ENCODE results near the gene HLF.

DNA sequence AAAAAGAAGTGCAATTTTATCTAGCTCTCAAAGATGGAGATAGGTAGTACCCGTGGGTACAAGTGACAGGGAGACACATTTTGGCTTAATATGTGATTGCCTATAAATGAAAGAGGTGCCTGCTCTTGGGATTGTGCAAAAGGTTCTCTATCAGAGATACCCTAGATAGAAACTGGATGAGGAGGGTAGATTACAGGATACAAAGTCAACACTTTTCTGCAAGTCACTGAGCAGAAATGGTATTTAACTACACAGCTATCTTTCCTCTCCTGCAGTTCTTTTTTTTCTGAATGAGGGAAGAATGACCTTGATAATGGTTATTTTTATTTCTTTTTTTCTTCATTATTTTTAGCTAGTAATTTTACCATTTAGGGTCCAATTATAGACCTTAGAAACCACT is 89.2 kb downstream of the HLF start:
- TF ChIP-seq, protein P1, sequence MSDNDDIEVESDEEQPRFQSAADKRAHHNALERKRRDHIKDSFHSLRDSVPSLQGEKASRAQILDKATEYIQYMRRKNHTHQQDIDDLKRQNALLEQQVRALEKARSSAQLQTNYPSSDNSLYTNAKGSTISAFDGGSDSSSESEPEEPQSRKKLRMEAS (IDR thresholded peaks at IDR 0.05; ENCODE audit: low read depth, low read length) = no peak
- TF ChIP-seq SPI1 (IDR thresholded peaks at IDR 0.05; ENCODE audit: borderline replicate concordance, insufficient read depth, low read depth, low read length) = no peak
- TF ChIP-seq, protein P2, sequence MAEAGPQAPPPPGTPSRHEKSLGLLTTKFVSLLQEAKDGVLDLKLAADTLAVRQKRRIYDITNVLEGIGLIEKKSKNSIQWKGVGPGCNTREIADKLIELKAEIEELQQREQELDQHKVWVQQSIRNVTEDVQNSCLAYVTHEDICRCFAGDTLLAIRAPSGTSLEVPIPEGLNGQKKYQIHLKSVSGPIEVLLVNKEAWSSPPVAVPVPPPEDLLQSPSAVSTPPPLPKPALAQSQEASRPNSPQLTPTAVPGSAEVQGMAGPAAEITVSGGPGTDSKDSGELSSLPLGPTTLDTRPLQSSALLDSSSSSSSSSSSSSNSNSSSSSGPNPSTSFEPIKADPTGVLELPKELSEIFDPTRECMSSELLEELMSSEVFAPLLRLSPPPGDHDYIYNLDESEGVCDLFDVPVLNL (IDR thresholded peaks at IDR 0.05; ENCODE audit: low read depth, low read length) = no peak
- no peak for TF ChIP-seq ZNF384 (IDR thresholded peaks at IDR 0.05; ENCODE audit: borderline replicate concordance, low read depth, low read length)
- TF ChIP-seq, protein P3, sequence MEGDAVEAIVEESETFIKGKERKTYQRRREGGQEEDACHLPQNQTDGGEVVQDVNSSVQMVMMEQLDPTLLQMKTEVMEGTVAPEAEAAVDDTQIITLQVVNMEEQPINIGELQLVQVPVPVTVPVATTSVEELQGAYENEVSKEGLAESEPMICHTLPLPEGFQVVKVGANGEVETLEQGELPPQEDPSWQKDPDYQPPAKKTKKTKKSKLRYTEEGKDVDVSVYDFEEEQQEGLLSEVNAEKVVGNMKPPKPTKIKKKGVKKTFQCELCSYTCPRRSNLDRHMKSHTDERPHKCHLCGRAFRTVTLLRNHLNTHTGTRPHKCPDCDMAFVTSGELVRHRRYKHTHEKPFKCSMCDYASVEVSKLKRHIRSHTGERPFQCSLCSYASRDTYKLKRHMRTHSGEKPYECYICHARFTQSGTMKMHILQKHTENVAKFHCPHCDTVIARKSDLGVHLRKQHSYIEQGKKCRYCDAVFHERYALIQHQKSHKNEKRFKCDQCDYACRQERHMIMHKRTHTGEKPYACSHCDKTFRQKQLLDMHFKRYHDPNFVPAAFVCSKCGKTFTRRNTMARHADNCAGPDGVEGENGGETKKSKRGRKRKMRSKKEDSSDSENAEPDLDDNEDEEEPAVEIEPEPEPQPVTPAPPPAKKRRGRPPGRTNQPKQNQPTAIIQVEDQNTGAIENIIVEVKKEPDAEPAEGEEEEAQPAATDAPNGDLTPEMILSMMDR (IDR thresholded peaks at IDR 0.05 in 2 of 3, conservative IDR thresholded peaks at IDR 0.05 in 1 of 3; ENCODE audit: control insufficient read depth in 2 of 3, extremely low read depth in 1 of 3, insufficient read depth in 1 of 3, low read depth in 3 of 3, low read length in 3 of 3) = no peak
- no peak for TF ChIP-seq POLR2A (IDR thresholded peaks at IDR 0.05; ENCODE audit: low read depth, low read length)
- TF ChIP-seq, protein P4, sequence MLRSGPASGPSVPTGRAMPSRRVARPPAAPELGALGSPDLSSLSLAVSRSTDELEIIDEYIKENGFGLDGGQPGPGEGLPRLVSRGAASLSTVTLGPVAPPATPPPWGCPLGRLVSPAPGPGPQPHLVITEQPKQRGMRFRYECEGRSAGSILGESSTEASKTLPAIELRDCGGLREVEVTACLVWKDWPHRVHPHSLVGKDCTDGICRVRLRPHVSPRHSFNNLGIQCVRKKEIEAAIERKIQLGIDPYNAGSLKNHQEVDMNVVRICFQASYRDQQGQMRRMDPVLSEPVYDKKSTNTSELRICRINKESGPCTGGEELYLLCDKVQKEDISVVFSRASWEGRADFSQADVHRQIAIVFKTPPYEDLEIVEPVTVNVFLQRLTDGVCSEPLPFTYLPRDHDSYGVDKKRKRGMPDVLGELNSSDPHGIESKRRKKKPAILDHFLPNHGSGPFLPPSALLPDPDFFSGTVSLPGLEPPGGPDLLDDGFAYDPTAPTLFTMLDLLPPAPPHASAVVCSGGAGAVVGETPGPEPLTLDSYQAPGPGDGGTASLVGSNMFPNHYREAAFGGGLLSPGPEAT (IDR thresholded peaks at IDR 0.05; ENCODE audit: low read depth) = no peak
- no peak for TF ChIP-seq SMAD1 (IDR thresholded peaks at IDR 0.05; ENCODE audit: low read depth, partially characterized antibody)
- TF ChIP-seq, protein P5, sequence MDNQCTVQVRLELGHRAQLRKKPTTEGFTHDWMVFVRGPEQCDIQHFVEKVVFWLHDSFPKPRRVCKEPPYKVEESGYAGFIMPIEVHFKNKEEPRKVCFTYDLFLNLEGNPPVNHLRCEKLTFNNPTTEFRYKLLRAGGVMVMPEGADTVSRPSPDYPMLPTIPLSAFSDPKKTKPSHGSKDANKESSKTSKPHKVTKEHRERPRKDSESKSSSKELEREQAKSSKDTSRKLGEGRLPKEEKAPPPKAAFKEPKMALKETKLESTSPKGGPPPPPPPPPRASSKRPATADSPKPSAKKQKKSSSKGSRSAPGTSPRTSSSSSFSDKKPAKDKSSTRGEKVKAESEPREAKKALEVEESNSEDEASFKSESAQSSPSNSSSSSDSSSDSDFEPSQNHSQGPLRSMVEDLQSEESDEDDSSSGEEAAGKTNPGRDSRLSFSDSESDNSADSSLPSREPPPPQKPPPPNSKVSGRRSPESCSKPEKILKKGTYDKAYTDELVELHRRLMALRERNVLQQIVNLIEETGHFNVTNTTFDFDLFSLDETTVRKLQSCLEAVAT (IDR thresholded peaks at IDR 0.05) = no peak
- TF ChIP-seq SRF (IDR thresholded peaks at IDR 0.05; ENCODE audit: low read depth in 2 of 2, low read length in 2 of 2) = no peak
- TF ChIP-seq ATF7 (IDR thresholded peaks at IDR 0.05; ENCODE audit: low read depth) = no peak
- no peak for TF ChIP-seq SUPT20H (IDR thresholded peaks at IDR 0.05; ENCODE audit: borderline replicate concordance, control insufficient read depth, low read depth, low read length)
- no peak for TF ChIP-seq SIN3A (IDR thresholded peaks at IDR 0.05; ENCODE audit: low read depth, low read length)

Measured in GM12878 (cell line).